SU-DHL-6 (cell line): ENCODE measurements around the gene ACER3.

Experiments used
- EZH2phosphoT487 ChIP-seq: fragments of 200-600 bp; sonication (generic), shearing (Covaris generic); conservative IDR thresholded peaks from 2 replicates; pipeline ENCODE4 v1.6.1; 2018; ENCODE audit warnings: mild to moderate bottlenecking, antibody characterized with exemption, low read length, moderate library complexity, mixed read lengths
- TF ChIP-seq, protein P1 (sequence below): fragments of 200-600 bp; sonication (generic); IDR thresholded peaks from one replicate; pipeline ENCODE4 v1.5.1; 2017; ENCODE audit warnings: antibody characterized with exemption, mild to moderate bottlenecking, low read length, moderate library complexity; ENCODE audit not compliant: insufficient read depth, poor library complexity, severe bottlenecking

DNA sequence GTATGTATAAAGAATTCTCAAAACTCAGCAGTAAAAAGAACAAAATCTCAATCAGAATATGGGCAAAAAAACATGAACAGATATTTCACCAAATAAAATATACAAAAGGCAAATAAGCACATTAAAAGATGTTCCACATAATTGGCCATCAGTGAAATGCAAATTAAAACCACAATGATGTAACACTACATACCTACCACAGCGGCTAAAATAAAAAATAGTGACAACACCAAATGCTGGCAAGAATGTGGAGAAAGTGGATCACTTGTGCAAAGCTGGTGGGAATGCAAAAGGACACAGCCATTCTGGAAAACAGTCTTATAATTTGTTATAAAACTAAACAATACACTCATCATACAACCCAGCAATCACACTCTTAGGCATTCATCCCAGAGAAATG is 38.3 kb upstream of the ACER3 start:
- TF ChIP-seq, protein P1, sequence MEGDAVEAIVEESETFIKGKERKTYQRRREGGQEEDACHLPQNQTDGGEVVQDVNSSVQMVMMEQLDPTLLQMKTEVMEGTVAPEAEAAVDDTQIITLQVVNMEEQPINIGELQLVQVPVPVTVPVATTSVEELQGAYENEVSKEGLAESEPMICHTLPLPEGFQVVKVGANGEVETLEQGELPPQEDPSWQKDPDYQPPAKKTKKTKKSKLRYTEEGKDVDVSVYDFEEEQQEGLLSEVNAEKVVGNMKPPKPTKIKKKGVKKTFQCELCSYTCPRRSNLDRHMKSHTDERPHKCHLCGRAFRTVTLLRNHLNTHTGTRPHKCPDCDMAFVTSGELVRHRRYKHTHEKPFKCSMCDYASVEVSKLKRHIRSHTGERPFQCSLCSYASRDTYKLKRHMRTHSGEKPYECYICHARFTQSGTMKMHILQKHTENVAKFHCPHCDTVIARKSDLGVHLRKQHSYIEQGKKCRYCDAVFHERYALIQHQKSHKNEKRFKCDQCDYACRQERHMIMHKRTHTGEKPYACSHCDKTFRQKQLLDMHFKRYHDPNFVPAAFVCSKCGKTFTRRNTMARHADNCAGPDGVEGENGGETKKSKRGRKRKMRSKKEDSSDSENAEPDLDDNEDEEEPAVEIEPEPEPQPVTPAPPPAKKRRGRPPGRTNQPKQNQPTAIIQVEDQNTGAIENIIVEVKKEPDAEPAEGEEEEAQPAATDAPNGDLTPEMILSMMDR, result no peak
- TF ChIP-seq EZH2phosphoT487, result no peak
